Trophoblast cell (in vitro differentiated cells and primary cell): ENCODE results near the gene TFRC.

Experiments used
- DNase-seq, 2 donors: peaks; one replicate each; pipeline ENCODE4 v3.0.0-alpha.2; 2016
- H2AFZ ChIP-seq: 2 replicates; pipeline ENCODE4 v1.6.1; 2013; ENCODE audit warnings: low read length, moderate library complexity, mild to moderate bottlenecking; ENCODE audit not compliant: insufficient read depth, poor library complexity
- H2AK5ac ChIP-seq: 2 replicates; pipeline ENCODE4 v1.6.1; 2013; ENCODE audit warnings: mild to moderate bottlenecking, low read length
- H2BK120ac ChIP-seq: 2 replicates; pipeline ENCODE4 v1.6.1; 2013; ENCODE audit warnings: low read length, mild to moderate bottlenecking, moderate library complexity; ENCODE audit not compliant: insufficient read depth, poor library complexity
- H2BK12ac ChIP-seq: 2 replicates; pipeline ENCODE4 v1.6.1; 2013; ENCODE audit warnings: mild to moderate bottlenecking, low read length, moderate library complexity
- H2BK5ac ChIP-seq: 2 replicates; pipeline ENCODE4 v1.6.1; 2013; ENCODE audit warnings: low read length, low read depth, moderate library complexity, mild to moderate bottlenecking; ENCODE audit not compliant: poor library complexity
- H3K14ac ChIP-seq: 2 replicates; pipeline ENCODE4 v1.6.1; 2013; ENCODE audit warnings: mild to moderate bottlenecking, low read length
- H3K18ac ChIP-seq: 2 replicates; pipeline ENCODE4 v1.6.1; 2013; ENCODE audit warnings: mild to moderate bottlenecking, low read length
- H3K23ac ChIP-seq: 2 replicates; pipeline ENCODE4 v1.6.1; 2013; ENCODE audit warnings: low read length
- H3K27ac ChIP-seq: 2 replicates; pipeline ENCODE4 v1.5.1; 2013; ENCODE audit warnings: low read depth, mild to moderate bottlenecking, inconsistent platforms, low read length, moderate library complexity
- H3K27me3 ChIP-seq: 2 replicates; pipeline ENCODE4 v1.6.1; 2013; ENCODE audit warnings: inconsistent platforms, mild to moderate bottlenecking, low read length, moderate library complexity; ENCODE audit not compliant: insufficient read depth
- H3K36me3 ChIP-seq, 2 experiments: 1 replicate in 1 of 2; 2 replicates in 1 of 2; pipeline ENCODE4 v1.6.1; 2013; ENCODE audit warnings: low read length in 2 of 2, mild to moderate bottlenecking in 2 of 2, moderate library complexity in 1 of 2; ENCODE audit not compliant: insufficient read depth in 2 of 2, control insufficient read depth in 1 of 2
- H3K4ac ChIP-seq: 2 replicates; pipeline ENCODE4 v1.6.1; 2013; ENCODE audit warnings: low read depth, mild to moderate bottlenecking, low read length, moderate library complexity
- H3K4me1 ChIP-seq, 2 experiments: 1 replicate in 1 of 2; 2 replicates in 1 of 2; pipeline ENCODE4 v1.6.1; 2013; ENCODE audit warnings: low read length in 2 of 2, mild to moderate bottlenecking in 2 of 2, moderate library complexity in 1 of 2; ENCODE audit not compliant: insufficient read depth in 2 of 2, control insufficient read depth in 1 of 2
- H3K4me2 ChIP-seq: 2 replicates; pipeline ENCODE4 v1.6.1; 2013; ENCODE audit warnings: inconsistent platforms, mild to moderate bottlenecking, low read length, moderate library complexity
- H3K4me3 ChIP-seq: 2 replicates; pipeline ENCODE4 v1.5.1; 2013; ENCODE audit warnings: mild to moderate bottlenecking, low read depth, low read length, inconsistent platforms
- H3K79me1 ChIP-seq: one replicate; pipeline ENCODE4 v1.6.1; 2013; ENCODE audit warnings: low read length
- H3K79me2 ChIP-seq: 2 replicates; pipeline ENCODE4 v1.6.1; 2013; ENCODE audit warnings: low read length, mild to moderate bottlenecking; ENCODE audit not compliant: control insufficient read depth, insufficient read depth, poor library complexity
- H3K9ac ChIP-seq: 2 replicates; pipeline ENCODE4 v1.6.1; 2013; ENCODE audit warnings: mild to moderate bottlenecking, low read length
- H3K9me3 ChIP-seq: 2 replicates; pipeline ENCODE4 v1.6.1; 2013; ENCODE audit warnings: low read depth, mild to moderate bottlenecking, control low read depth, inconsistent platforms, low read length; ENCODE audit not compliant: insufficient read depth
- H4K12ac ChIP-seq: 2 replicates; pipeline ENCODE4 v1.6.1; 2013; ENCODE audit warnings: low read depth, mild to moderate bottlenecking, low read length, moderate library complexity
- H4K8ac ChIP-seq: 2 replicates; pipeline ENCODE4 v1.6.1; 2013; ENCODE audit warnings: low read depth, mild to moderate bottlenecking, low read length, moderate library complexity
- H4K91ac ChIP-seq: one replicate; pipeline ENCODE4 v1.6.1; 2013; ENCODE audit warnings: low read depth, mild to moderate bottlenecking, low read length, moderate library complexity
- WGBS: extraction: QIAGEN DNeasy Blood & Tissue Kit; methylation state at CpG from one replicate; pipeline ENCODE4 v1.1.7; 2013; ENCODE audit warnings: missing lambda C conversion rate; ENCODE audit not compliant: insufficient read length, insufficient coverage; ENCODE audit errors: extremely low coverage; 5-methylcytosine and 5-hydroxymethylcytosine counted together

The TFRC gene

GRCh38 chr3:196016485-196016884, 65.4 kb downstream of the TFRC start:
- no peak overlapping the region for H3K9ac ChIP-seq
- H4K8ac ChIP-seq = no peak overlapping the region
- no peaks in the 10 kb centered on the region for H3K9me3 ChIP-seq
- no peak overlapping the region for H3K23ac ChIP-seq
- no peak overlapping the region for H2AK5ac ChIP-seq
- no peak overlapping the region for H4K91ac ChIP-seq
- H4K12ac ChIP-seq = no peak overlapping the region
- H3K79me1 ChIP-seq = no peaks in the 10 kb centered on the region
- no peaks in the 10 kb centered on the region for H3K27me3 ChIP-seq
- H3K4me1 ChIP-seq = no peaks in the 10 kb centered on the region
- H2AFZ ChIP-seq = no peak overlapping the region
- DNase-seq = no peak
- no peak overlapping the region for H3K4me2 ChIP-seq
- no peak overlapping the region for H3K4me3 ChIP-seq
- H3K79me2 ChIP-seq = no peaks in the 10 kb centered on the region
- H3K36me3 ChIP-seq = no peaks in the 10 kb centered on the region
- H3K4ac ChIP-seq = no peak overlapping the region
- H3K27ac ChIP-seq = no peak overlapping the region
- no peak overlapping the region for H2BK5ac ChIP-seq
- H3K14ac ChIP-seq = no peak overlapping the region
- H2BK12ac ChIP-seq = no peak overlapping the region
- no CpG with 5 or more reads among the region's 2 CpGs for WGBS
- H3K18ac ChIP-seq = no peak overlapping the region
- H2BK120ac ChIP-seq = no peak overlapping the region

GRCh38 chr3:196016059-196016458, 65.8 kb downstream of the TFRC start:
- no peak overlapping the region for H3K27ac ChIP-seq
- no peak overlapping the region for H2AK5ac ChIP-seq
- H3K4ac ChIP-seq = no peak overlapping the region
- H3K9ac ChIP-seq = no peak overlapping the region
- H3K27me3 ChIP-seq = no peaks in the 10 kb centered on the region
- no peak for DNase-seq
- no peak overlapping the region for H3K14ac ChIP-seq
- no peak overlapping the region for H4K12ac ChIP-seq
- WGBS = no CpG with 5 or more reads among the region's 1 CpG
- H3K79me2 ChIP-seq = no peaks in the 10 kb centered on the region
- no peak overlapping the region for H3K23ac ChIP-seq
- no peak overlapping the region for H4K91ac ChIP-seq
- no peaks in the 10 kb centered on the region for H3K36me3 ChIP-seq
- no peak overlapping the region for H3K4me3 ChIP-seq
- no peak overlapping the region for H4K8ac ChIP-seq
- H2BK120ac ChIP-seq = no peak overlapping the region
- no peak overlapping the region for H2AFZ ChIP-seq
- no peak overlapping the region for H3K18ac ChIP-seq
- no peaks in the 10 kb centered on the region for H3K79me1 ChIP-seq
- H3K4me1 ChIP-seq = no peaks in the 10 kb centered on the region
- no peak overlapping the region for H2BK5ac ChIP-seq
- no peaks in the 10 kb centered on the region for H3K9me3 ChIP-seq
- H3K4me2 ChIP-seq = no peak overlapping the region
- H2BK12ac ChIP-seq = no peak overlapping the region

GRCh38 chr3:196013587-196014487, 68.1 kb downstream of the TFRC start:
- Histone ChIP-seq H4K8ac (no peak overlapping the region), H4K12ac (no peak overlapping the region), H3K4me2 (no peak overlapping the region), H3K79me2 (no peaks in the 10 kb centered on the region), H2AK5ac (no peak overlapping the region), H2AFZ (no peak overlapping the region), H3K27ac (no peak overlapping the region), H3K36me3 (no peaks in the 10 kb centered on the region), H3K27me3 (no peaks in the 10 kb centered on the region), H3K23ac (no peak overlapping the region), H3K79me1 (no peaks in the 10 kb centered on the region), H3K18ac (no peak overlapping the region), H3K4ac (no peak overlapping the region), H2BK12ac (no peak overlapping the region), H3K9ac (no peak overlapping the region), H3K4me3 (no peak overlapping the region), H3K9me3 (no peaks in the 10 kb centered on the region), H3K4me1 (no peaks in the 10 kb centered on the region), H2BK120ac (no peak overlapping the region), H3K14ac (no peak overlapping the region), H4K91ac (no peak overlapping the region), H2BK5ac (no peak overlapping the region)
- WGBS = no CpG with 5 or more reads among the region's 15 CpGs
- no peak for DNase-seq

- Histone ChIP-seq H3K4me2 (no peak overlapping the region), H3K36me3 (no peaks in the 10 kb centered on the region), H3K27ac (no peak overlapping the region), H3K4me1 (no peaks in the 10 kb centered on the region), H2BK5ac (no peak overlapping the region), H3K4ac (no peak overlapping the region), H2BK120ac (no peak overlapping the region), H4K12ac (no peak overlapping the region), H3K4me3 (no peak overlapping the region), H4K8ac (no peak overlapping the region), H3K23ac (no peak overlapping the region), H3K14ac (no peak overlapping the region), H3K9me3 (no peaks in the 10 kb centered on the region), H2AFZ (no peak overlapping the region), H2BK12ac (no peak overlapping the region), H3K27me3 (no peaks in the 10 kb centered on the region), H3K9ac (no peak overlapping the region), H3K79me1 (no peaks in the 10 kb centered on the region), H4K91ac (no peak overlapping the region), H3K79me2 (no peaks in the 10 kb centered on the region), H2AK5ac (no peak overlapping the region), H3K18ac (no peak overlapping the region)
- no peak for DNase-seq
- WGBS = no CpG with 5 or more reads among the region's 15 CpGs
Observed at GRCh38 chr3:196012941-196013476, 68.9 kb downstream of the TFRC start.
